GM21737 (cell line): ENCODE results near the gene NECTIN1.
"Not testable (repeated sequence)": the region's sequence is repeated elsewhere in the genome, so short reads cannot be mapped to it uniquely, and the experiment has no call there.

Experiments used
- ATAC-seq: cut with Tn5 transposase; IDR thresholded peaks from one replicate; pipeline ENCODE4 v1.9.1; 2021; ENCODE audit warnings: mild to moderate bottlenecking, moderate library complexity; ENCODE audit not compliant: unreplicated experiment

The NECTIN1 gene

GRCh38 chr11:119595941-119596340 lies 133.1 kb downstream of the NECTIN1 start:
- not testable (repeated sequence) for ATAC-seq

- ATAC-seq: no peak
These were observed 134.3 kb downstream of the NECTIN1 start for GRCh38 chr11:119594639-119595249.

GRCh38 chr11:119593346-119593745 lies 135.7 kb downstream of the NECTIN1 start:
- no peak for ATAC-seq

GRCh38 chr11:119592642-119593041 lies 136.4 kb downstream of the NECTIN1 start:
- no peak for ATAC-seq

GRCh38 chr11:119591836-119592310 lies 137.1 kb downstream of the NECTIN1 start:
- no peak for ATAC-seq

- no peak for ATAC-seq
These were observed 138.2 kb downstream of the NECTIN1 start for GRCh38 chr11:119590651-119591351.

DNA sequence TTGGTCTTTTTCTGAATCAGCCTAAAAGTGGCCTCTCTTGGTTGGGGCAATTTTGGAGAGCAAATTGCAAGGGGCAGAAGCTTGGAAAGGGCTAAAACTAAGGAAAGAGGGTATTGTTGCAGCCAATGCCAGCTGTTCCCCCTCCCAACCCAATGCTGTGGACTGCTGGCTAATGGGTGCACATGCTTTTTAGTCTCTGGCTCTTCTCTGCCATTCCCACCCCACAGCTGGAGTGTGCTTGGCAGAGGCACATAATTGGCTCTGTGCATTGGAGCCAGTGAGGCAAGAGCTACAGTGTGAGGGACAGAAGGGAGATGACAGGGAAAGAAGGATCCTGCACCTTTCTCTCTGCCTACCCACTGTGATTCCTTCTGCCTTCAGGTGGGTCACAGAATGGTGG lies 140.0 kb downstream of the NECTIN1 start:
- no peak for ATAC-seq
